ENCODE data around the gene SMIM13. TPM values are rescaled to one million over a fixed set of nuclear protein-coding genes. Genes with fewer than 3 reads are reported as not detected.
A peak's percentile ranks its signal among the peaks of the same experiment; 100 is the strongest.

Gene SMIM13
- total RNA-seq, 1 donor from 2014 or later, result 24.2 TPM

GRCh38 chr6:11142296-11143027, 48.8 kb downstream of the SMIM13 start:
- no peaks in the 10 kb centered on the region for H4K20me1 ChIP-seq (ENCODE audit: insufficient read depth, low read length)
- H3K27me3 ChIP-seq (ENCODE audit: insufficient read depth, low read length), result no peaks in the 10 kb centered on the region
- H2AFZ ChIP-seq (ENCODE audit: low read depth, low read length), result no peak overlapping the region
- no peak overlapping the region for H3K4me3 ChIP-seq (ENCODE audit: insufficient read depth, low read depth, low read length)
- Mint-ChIP-seq H3K4me3 (ENCODE audit: unreplicated experiment) (no peak overlapping the region), H3K27me3 (ENCODE audit: low read depth, unreplicated experiment) (no peaks in the 10 kb centered on the region), H3K4me1 (ENCODE audit: low read depth, unreplicated experiment) (peaks cover 28% of the 10 kb centered on the region), H3K36me3 (ENCODE audit: low read depth, unreplicated experiment) (no peaks in the 10 kb centered on the region), H3K9me3 (ENCODE audit: unreplicated experiment) (no peaks in the 10 kb centered on the region), H3K27ac (ENCODE audit: unreplicated experiment) (no peak overlapping the region)
- DNase-seq (ENCODE audit: low read depth), result no peak
- H3K9ac ChIP-seq (ENCODE audit: low read length), result no peak overlapping the region
- FAIRE-seq, result peak; percentile 56
- no peaks in the 10 kb centered on the region for H3K79me2 ChIP-seq (ENCODE audit: insufficient read depth, low read length)
- H3K4me2 ChIP-seq (ENCODE audit: low read length), result no peak overlapping the region
- TF ChIP-seq EZH2 (IDR thresholded peaks at IDR 0.05; ENCODE audit: insufficient read depth, low read length), result no peak
- no peak for TF ChIP-seq CTCF (IDR thresholded peaks at IDR 0.05; ENCODE audit: insufficient read depth, low read depth, low read length)
- no peak overlapping the region for H3K27ac ChIP-seq (ENCODE audit: low read depth, low read length)
- no peaks in the 10 kb centered on the region for H3K36me3 ChIP-seq (ENCODE audit: insufficient read depth, low read length)
- peaks cover 15% of the 10 kb centered on the region for H3K4me1 ChIP-seq (ENCODE audit: insufficient read depth, low read length)
- H3K9me3 ChIP-seq (ENCODE audit: insufficient read depth, low read depth, low read length), result no peaks in the 10 kb centered on the region

GRCh38 chr6:11143394-11144371, 50.0 kb downstream of the SMIM13 start:
- H3K9ac ChIP-seq (ENCODE audit: low read length), result peak overlapping the region; percentile 24

More at GRCh38 chr6:11143394-11144371, 50.0 kb downstream of the SMIM13 start:
- Mint-ChIP-seq H3K36me3 (ENCODE audit: low read depth, unreplicated experiment) (no peaks in the 10 kb centered on the region), H3K9me3 (ENCODE audit: unreplicated experiment) (no peaks in the 10 kb centered on the region), H3K4me3 (ENCODE audit: unreplicated experiment) (no peak overlapping the region), H3K4me1 (ENCODE audit: low read depth, unreplicated experiment) (peaks cover 23% of the 10 kb centered on the region), H3K27ac (ENCODE audit: unreplicated experiment) (peak overlapping the region; percentile 50), H3K27me3 (ENCODE audit: low read depth, unreplicated experiment) (no peaks in the 10 kb centered on the region)
- no peak for TF ChIP-seq CTCF (IDR thresholded peaks at IDR 0.05; ENCODE audit: insufficient read depth, low read depth, low read length)
- no peak for TF ChIP-seq EZH2 (IDR thresholded peaks at IDR 0.05; ENCODE audit: insufficient read depth, low read length)
- DNase-seq (ENCODE audit: low read depth) (peak; percentile 93), FAIRE-seq (peak; percentile 39)
- no peak overlapping the region for H3K4me3 ChIP-seq (ENCODE audit: insufficient read depth, low read depth, low read length)
- H3K4me2 ChIP-seq (ENCODE audit: low read length), result peak overlapping the region; percentile 23
- H3K36me3 ChIP-seq (ENCODE audit: insufficient read depth, low read length), result no peaks in the 10 kb centered on the region
- H2AFZ ChIP-seq (ENCODE audit: low read depth, low read length), result peak overlapping the region; percentile 16
- peak overlapping the region; percentile 52 for H3K27ac ChIP-seq (ENCODE audit: low read depth, low read length)
- no peaks in the 10 kb centered on the region for H3K9me3 ChIP-seq (ENCODE audit: insufficient read depth, low read depth, low read length)
- H3K4me1 ChIP-seq (ENCODE audit: insufficient read depth, low read length), result peaks cover 15% of the 10 kb centered on the region
- H4K20me1 ChIP-seq (ENCODE audit: insufficient read depth, low read length), result no peaks in the 10 kb centered on the region
- H3K79me2 ChIP-seq (ENCODE audit: insufficient read depth, low read length), result no peaks in the 10 kb centered on the region
- H3K27me3 ChIP-seq (ENCODE audit: insufficient read depth, low read length), result no peaks in the 10 kb centered on the region
